MCF 10A (cell line): ENCODE results near the gene ANGPT4. TPM values are rescaled to one million over a fixed set of nuclear protein-coding genes. Genes with fewer than 3 reads are reported as not detected.

Source experiments
- BruUV-seq: library from RNA; stranded (reverse); fragments of 400-500 nt; replicated peaks from 2 replicates; lab custom pipeline; 2021; lab: Mats Ljungman, UMichigan
- CTCF ChIA-PET: fragments of 300-600 bp; sonication (Branson Sonifier 250); formaldehyde crosslinking; extraction: SDS; loops from one replicate; lab custom pipeline; 2021; ENCODE audit warnings: antibody characterized with exemption, inconsistent platforms; lab: Yijun Ruan, JAX
- POLR2A ChIA-PET: fragments of 300-600, 350-650 bp; sonication (Branson Sonifier 250); formaldehyde crosslinking; extraction: SDS; loops from one replicate; lab custom pipeline; 2020; ENCODE audit warnings: antibody characterized with exemption, inconsistent platforms; lab: Yijun Ruan, JAX
- DNase-seq: peaks from one replicate; pipeline ENCODE4 v3.0.0-alpha.2; 2018; ENCODE audit not compliant: unreplicated experiment
- H3K27ac Mint-ChIP-seq: one replicate; pipeline ENCODE4 v1.8.0; 2022; ENCODE audit warnings: mild to moderate bottlenecking, low read depth, mixed read lengths; ENCODE audit not compliant: unreplicated experiment
- H3K27me3 Mint-ChIP-seq: one replicate; pipeline ENCODE4 v1.8.0; 2022; ENCODE audit warnings: mixed read lengths; ENCODE audit not compliant: insufficient read depth, unreplicated experiment
- H3K36me3 Mint-ChIP-seq: one replicate; pipeline ENCODE4 v1.8.0; 2022; ENCODE audit warnings: mild to moderate bottlenecking, moderate library complexity, mixed read lengths; ENCODE audit not compliant: insufficient read depth, unreplicated experiment
- H3K4me1 Mint-ChIP-seq: one replicate; pipeline ENCODE4 v1.8.0; 2022; ENCODE audit warnings: mixed read lengths; ENCODE audit not compliant: insufficient read depth, unreplicated experiment
- H3K4me3 Mint-ChIP-seq: one replicate; pipeline ENCODE4 v1.8.0; 2022; ENCODE audit warnings: mild to moderate bottlenecking, moderate library complexity, mixed read lengths; ENCODE audit not compliant: unreplicated experiment
- H3K9me3 Mint-ChIP-seq: one replicate; pipeline ENCODE4 v1.8.0; 2022; ENCODE audit warnings: mixed read lengths; ENCODE audit not compliant: unreplicated experiment
- CTCF ChIP-seq: fragments of 200-600 bp; IDR thresholded peaks from one replicate; pipeline ENCODE4 v1.8.0; 2022; ENCODE audit warnings: antibody characterized with exemption, mild to moderate bottlenecking; ENCODE audit not compliant: unreplicated experiment
- intact Hi-C: fragments of 100-400 bp; cut with micrococcal nuclease; formaldehyde crosslinking; loops from 2 replicates; pipeline ENCODE4 v1.14.1; 2022
- total RNA-seq: library from RNA; stranded (reverse); gene quantifications from 2 replicates; pipeline ENCODE4 v1.2.3, GENCODE V29; 2022

ANGPT4 gene
- total RNA-seq, 1 experiment from 2014 or later = not detected

- Mint-ChIP-seq H3K9me3 (no peaks in the 10 kb centered on the region), H3K27me3 (peaks cover 11% of the 10 kb centered on the region), H3K4me3 (no peak overlapping the region), H3K27ac (no peak overlapping the region), H3K36me3 (no peaks in the 10 kb centered on the region), H3K4me1 (peaks cover 6% of the 10 kb centered on the region)
- no TSS peak for BruUV-seq
- intact Hi-C loops = no loop called here
- ChIA-PET POLR2A (no interaction called here), CTCF (interaction anchor here (0.7 kb wide), 1 partner anchor 61 kb away, joined by 4 read pairs; no protein-coding TSS in a partner anchor)
- no peak for TF ChIP-seq CTCF
- no peak for DNase-seq
Observed at GRCh38 chr20:924639-925038, 8.5 kb upstream of the ANGPT4 start.

GRCh38 chr20:922781-923180 lies 6.6 kb upstream of the ANGPT4 start:
- H3K9me3 Mint-ChIP-seq = no peaks in the 10 kb centered on the region
- peaks cover 11% of the 10 kb centered on the region for H3K27me3 Mint-ChIP-seq
- H3K36me3 Mint-ChIP-seq = no peaks in the 10 kb centered on the region
- no peak overlapping the region for H3K27ac Mint-ChIP-seq
- CTCF ChIA-PET = interaction anchor here (0.7 to 1.1 kb wide), 6 partner anchors 10 to 361 kb away, joined by 3 to 4 read pairs (median 3); no protein-coding TSS in a partner anchor
- POLR2A ChIA-PET = interaction anchor here (0.6 kb wide), 1 partner anchor 516 kb away, joined by 3 read pairs; no protein-coding TSS in a partner anchor
- DNase-seq = no peak
- peaks cover 6% of the 10 kb centered on the region for H3K4me1 Mint-ChIP-seq
- no TSS peak for BruUV-seq
- H3K4me3 Mint-ChIP-seq = no peak overlapping the region
- intact Hi-C loops = no loop called here
- TF ChIP-seq CTCF = no peak

- no peaks in the 10 kb centered on the region for H3K9me3 Mint-ChIP-seq
- H3K4me1 Mint-ChIP-seq = peaks cover 6% of the 10 kb centered on the region
- intact Hi-C loops = no loop called here
- H3K36me3 Mint-ChIP-seq = no peaks in the 10 kb centered on the region
- no peak overlapping the region for H3K27ac Mint-ChIP-seq
- ChIA-PET POLR2A (interaction anchor here (0.6 to 1.0 kb wide), 3 partner anchors 12 to 73 kb away, joined by 3 read pairs; no protein-coding TSS in a partner anchor), CTCF (interaction anchor here (0.6 to 0.7 kb wide), 3 partner anchors 17 to 180 kb away, joined by 3 to 5 read pairs (median 3); no protein-coding TSS in a partner anchor)
- no TSS peak for BruUV-seq
- no peak overlapping the region for H3K4me3 Mint-ChIP-seq
- H3K27me3 Mint-ChIP-seq = peaks cover 16% of the 10 kb centered on the region
- no peak for TF ChIP-seq CTCF
- no peak for DNase-seq
Observed at GRCh38 chr20:921068-921467, 4.9 kb upstream of the ANGPT4 start.

- Mint-ChIP-seq H3K27ac (no peak overlapping the region), H3K4me3 (no peak overlapping the region), H3K4me1 (peaks cover 6% of the 10 kb centered on the region), H3K9me3 (no peaks in the 10 kb centered on the region), H3K27me3 (peaks cover 16% of the 10 kb centered on the region), H3K36me3 (no peaks in the 10 kb centered on the region)
- intact Hi-C loops = no loop called here
- DNase-seq = peak; percentile 65
- no TSS peak for BruUV-seq
- no peak for TF ChIP-seq CTCF
- ChIA-PET POLR2A (interaction anchor here (0.7 to 1.1 kb wide), 2 partner anchors 51 to 564 kb away, joined by 5 read pairs; no protein-coding TSS in a partner anchor), CTCF (interaction anchor here (0.6 to 1.3 kb wide), 5 partner anchors 16 to 95 kb away, joined by 3 to 5 read pairs (median 3); no protein-coding TSS in a partner anchor)
Observed at GRCh38 chr20:920311-920710, 4.2 kb upstream of the ANGPT4 start.
